ENCODE results near the gene SLC25A47. TPM values are rescaled to one million over a fixed set of nuclear protein-coding genes. Genes with fewer than 3 reads are reported as not detected.

The SLC25A47 gene
- total and polyA plus RNA-seq, 2 experiments from 2014 or later: not detected

DNA sequence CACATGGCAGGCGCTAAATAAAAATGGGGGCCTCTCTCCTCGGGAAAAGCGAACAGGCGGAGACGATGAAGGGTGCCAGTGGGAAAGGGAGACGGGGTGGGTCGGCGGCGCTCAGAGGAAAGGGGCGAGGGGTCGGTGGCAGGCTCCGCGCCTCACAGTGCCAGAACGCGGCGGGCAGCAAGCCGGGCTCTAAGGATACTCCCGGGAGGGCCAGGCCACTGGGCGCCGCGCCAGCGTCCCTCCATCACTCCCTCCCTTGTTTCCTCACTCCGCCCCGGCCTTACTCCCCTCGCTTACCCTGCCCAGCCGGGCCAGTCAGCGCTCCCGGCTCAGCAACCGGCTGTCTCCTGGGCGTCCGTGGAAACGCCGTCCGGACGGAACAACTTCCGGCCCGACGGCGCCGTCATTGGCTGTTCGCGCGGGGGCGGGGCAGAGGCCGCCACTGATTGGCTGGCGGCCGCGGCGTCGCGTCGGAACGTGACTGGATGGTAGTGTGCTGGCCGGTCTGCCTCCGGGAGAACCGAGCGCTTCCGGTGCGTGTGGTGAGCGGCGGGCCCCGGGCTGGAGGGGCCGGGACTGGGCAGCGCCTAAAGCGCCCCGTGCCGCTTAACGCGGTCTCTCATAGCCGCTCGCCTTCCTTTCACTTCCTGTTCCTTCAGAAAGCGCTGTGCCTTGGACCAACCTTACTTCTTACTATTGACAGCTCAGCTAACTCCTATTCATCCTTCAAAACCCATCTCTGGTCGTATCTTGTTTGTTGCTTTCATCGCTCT lies 53.0 kb downstream of the SLC25A47 start, which contains the start of gene WDR25:
Gene WDR25, plus strand, starts transcription at position 523 of the 773 bp plus-strand sequence.
- peak; percentile 98 for DNase-seq
- Histone ChIP-seq H3K4me2 (ENCODE audit: unreplicated experiment) (peak within 1 kb of the TSS; percentile 93), H3K9ac (peak within 1 kb of the TSS; percentile 100), H3K9me3 (ENCODE audit: low read depth) (no peaks in the 10 kb centered on the region), H3K36me3 (ENCODE audit: low read depth) (peaks cover 3% of the 10 kb centered on the region), H3K4me3 (peak within 1 kb of the TSS; percentile 94), H3K27me3 (replicated peaks; ENCODE audit: insufficient read depth) (no peaks in the 10 kb centered on the region), H3F3A (ENCODE audit: insufficient read depth) (peaks cover 13% of the 10 kb centered on the region), H4K20me1 (ENCODE audit: insufficient read depth) (no peaks in the 10 kb centered on the region), H3K9me2 (ENCODE audit: insufficient read depth) (no peaks in the 10 kb centered on the region), H2AFZ (peak within 1 kb of the TSS; percentile 63), H3K4me1 (ENCODE audit: insufficient read depth) (peaks cover 35% of the 10 kb centered on the region), H3K27ac (peak within 1 kb of the TSS; percentile 100), H3K79me2 (ENCODE audit: insufficient read depth) (peaks cover 72% of the 10 kb centered on the region)
- 1 to 2% methylated on average over 70 to 71 of the region's 74 CpGs for WGBS, 2 experiments (ENCODE audit: low coverage in 1 of 2, low lambda C conversion rate in 2 of 2, missing lambda C conversion rate in 2 of 2)
- in situ Hi-C loops (cut with MboI): no loop called here
- TF ChIP-seq EZH2 (IDR thresholded peaks at IDR 0.05; ENCODE audit: insufficient read depth, poor library complexity, severe bottlenecking) (no peak), EZH2phosphoT487 (IDR thresholded peaks at IDR 0.05; ENCODE audit: insufficient read depth, low read depth) (no peak)

DNA sequence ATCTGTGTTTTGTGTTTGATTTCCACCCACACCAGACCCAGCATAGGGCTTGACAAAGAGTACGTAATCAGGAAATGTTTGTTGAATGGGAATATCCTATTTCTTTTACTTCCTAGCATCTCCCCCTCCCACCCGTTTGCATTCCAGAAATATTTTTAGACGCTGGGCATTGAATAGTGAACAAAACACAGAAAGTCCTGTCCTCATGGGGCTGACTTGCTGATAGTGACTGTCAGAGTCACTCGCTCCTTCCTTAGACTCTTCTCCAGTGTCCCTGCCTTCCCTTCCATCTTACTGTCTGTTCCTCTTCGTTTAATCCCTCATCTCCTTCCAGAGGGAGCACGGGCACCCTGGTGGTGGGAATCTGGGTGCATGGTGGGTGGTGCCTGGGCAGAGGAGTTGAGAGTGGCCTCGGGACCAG lies 53.6 kb downstream of the SLC25A47 start:
- Histone ChIP-seq H3F3A (ENCODE audit: insufficient read depth) (peaks cover 13% of the 10 kb centered on the region), H4K20me1 (ENCODE audit: insufficient read depth) (no peaks in the 10 kb centered on the region), H3K9me2 (ENCODE audit: insufficient read depth) (no peaks in the 10 kb centered on the region), H3K79me2 (ENCODE audit: insufficient read depth) (peaks cover 66% of the 10 kb centered on the region), H3K4me3 (peak overlapping the region; percentile 94), H3K9me3 (ENCODE audit: low read depth) (no peaks in the 10 kb centered on the region), H3K36me3 (ENCODE audit: low read depth) (peaks cover 3% of the 10 kb centered on the region), H3K27me3 (replicated peaks; ENCODE audit: insufficient read depth) (no peaks in the 10 kb centered on the region), H3K27ac (peak overlapping the region; percentile 100), H3K9ac (peak overlapping the region; percentile 100), H2AFZ (peak overlapping the region; percentile 63), H3K4me1 (ENCODE audit: insufficient read depth) (peaks cover 35% of the 10 kb centered on the region), H3K4me2 (ENCODE audit: unreplicated experiment) (peak overlapping the region; percentile 93)
- WGBS, 2 experiments (ENCODE audit: low coverage in 1 of 2, low lambda C conversion rate in 2 of 2, missing lambda C conversion rate in 2 of 2): 2% methylated on average over 7 of the region's 7 CpGs
- DNase-seq: peak; percentile 69
- TF ChIP-seq EZH2phosphoT487 (IDR thresholded peaks at IDR 0.05; ENCODE audit: insufficient read depth, low read depth): no peak
- no peak for TF ChIP-seq EZH2 (IDR thresholded peaks at IDR 0.05; ENCODE audit: insufficient read depth, poor library complexity, severe bottlenecking)
- in situ Hi-C loops (cut with MboI): no loop called here

MicroRNAs encoded within 50 kb of the gene (microRNA counts, 767-probe panel; counts per million panel counts)
- microRNA hsa-miR-345-5p: 447 counts per million, percentile 86 among the panel's probes with 10 or more counts

Small RNA genes lying within 50 kb of the gene (microRNA-seq; reads per million reads assigned to microRNA genes)
- gene MIR345 (ENCODE audit: borderline number of aligned reads) (99.2 reads per million, percentile 49 among the genes with 10 or more reads in this experiment), gene MIR6764 (ENCODE audit: borderline number of aligned reads) (not detected)

Small RNA genes lying within 50 kb of the gene (small RNA-seq; reads per million reads assigned to genes)
- gene AL157871.3 (ENCODE audit: low read depth, low replicate concordance): not detected
- 0.56 reads per million for gene MIR345 (ENCODE audit: low read depth, low replicate concordance)
- gene RN7SL523P (ENCODE audit: low read depth, low replicate concordance): not detected

Other genes with a start within 250 kb of the SLC25A47 start
- 1.4 TPM in 1 of 2 replicates, not detected in the other for gene DEGS2, start 163.7 kb upstream of the SLC25A47 start, total RNA-seq (2014; rRNA removed; shearing (Covaris generic))
- not detected in 2 replicates for gene DEGS2, start 163.7 kb upstream of the SLC25A47 start, polyA plus RNA-seq (2016; fragmentation: Nextera tagmentation; extraction: Ambion mirVana)
- 43.3 and 45.3 TPM in 2 replicates for gene YY1, start 84.2 kb upstream of the SLC25A47 start, total RNA-seq (2014; rRNA removed; shearing (Covaris generic))
- 34.9 and 38.2 TPM in 2 replicates for gene YY1, start 84.2 kb upstream of the SLC25A47 start, polyA plus RNA-seq (2016; fragmentation: Nextera tagmentation; extraction: Ambion mirVana)
- gene SLC25A29, start 16.9 kb upstream of the SLC25A47 start, total RNA-seq (2014; rRNA removed; shearing (Covaris generic)): 11.8 and 12.0 TPM in 2 replicates
- 5.5 TPM in 2 replicates for gene SLC25A29, start 16.9 kb upstream of the SLC25A47 start, polyA plus RNA-seq (2016; fragmentation: Nextera tagmentation; extraction: Ambion mirVana)
- 15.3 and 22.4 TPM in 2 replicates for gene WDR25, start 53.1 kb downstream of the SLC25A47 start, total RNA-seq (2014; rRNA removed; shearing (Covaris generic))
- gene WDR25, start 53.1 kb downstream of the SLC25A47 start, polyA plus RNA-seq (2016; fragmentation: Nextera tagmentation; extraction: Ambion mirVana): 19.4 and 20.9 TPM in 2 replicates